PC-3 (cell line): ENCODE results near the gene PLA2G2D.

Experiments
- EZH2 ChIP-seq: fragments of 300-600 bp; sonication (generic); IDR thresholded peaks from one replicate; pipeline ENCODE4 v1.6.1; 2017; ENCODE audit warnings: antibody characterized with exemption, mild to moderate bottlenecking, low read length; ENCODE audit not compliant: unreplicated experiment
- TF ChIP-seq, protein P1 (sequence below): fragments of 300-600 bp; sonication (generic); conservative IDR thresholded peaks from 2 replicates; pipeline ENCODE4 v1.5.1; 2017; ENCODE audit warnings: antibody characterized with exemption, low read depth, mild to moderate bottlenecking, low read length

GRCh38 chr1:20117236-20117635 is 2.1 kb downstream of the PLA2G2D start:
- TF ChIP-seq, protein P1, sequence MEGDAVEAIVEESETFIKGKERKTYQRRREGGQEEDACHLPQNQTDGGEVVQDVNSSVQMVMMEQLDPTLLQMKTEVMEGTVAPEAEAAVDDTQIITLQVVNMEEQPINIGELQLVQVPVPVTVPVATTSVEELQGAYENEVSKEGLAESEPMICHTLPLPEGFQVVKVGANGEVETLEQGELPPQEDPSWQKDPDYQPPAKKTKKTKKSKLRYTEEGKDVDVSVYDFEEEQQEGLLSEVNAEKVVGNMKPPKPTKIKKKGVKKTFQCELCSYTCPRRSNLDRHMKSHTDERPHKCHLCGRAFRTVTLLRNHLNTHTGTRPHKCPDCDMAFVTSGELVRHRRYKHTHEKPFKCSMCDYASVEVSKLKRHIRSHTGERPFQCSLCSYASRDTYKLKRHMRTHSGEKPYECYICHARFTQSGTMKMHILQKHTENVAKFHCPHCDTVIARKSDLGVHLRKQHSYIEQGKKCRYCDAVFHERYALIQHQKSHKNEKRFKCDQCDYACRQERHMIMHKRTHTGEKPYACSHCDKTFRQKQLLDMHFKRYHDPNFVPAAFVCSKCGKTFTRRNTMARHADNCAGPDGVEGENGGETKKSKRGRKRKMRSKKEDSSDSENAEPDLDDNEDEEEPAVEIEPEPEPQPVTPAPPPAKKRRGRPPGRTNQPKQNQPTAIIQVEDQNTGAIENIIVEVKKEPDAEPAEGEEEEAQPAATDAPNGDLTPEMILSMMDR = no peak
- no peak for TF ChIP-seq EZH2
